22Rv1 (cell line): ENCODE measurements around the gene JKAMP.

ENCODE experiments used
- CTCF ChIP-seq: fragments of 450-650 bp; IDR thresholded peaks from 2 replicates; pipeline ENCODE4 v1.5.1; 2017; ENCODE audit warnings: mild to moderate bottlenecking
- ZFX ChIP-seq: fragments of 450-650 bp; IDR thresholded peaks from 2 replicates; pipeline ENCODE4 v1.6.1; 2017; ENCODE audit warnings: antibody characterized with exemption, borderline replicate concordance

- TF ChIP-seq CTCF (no peak), ZFX (no peak)
These were observed 44.9 kb upstream of the JKAMP start for GRCh38 chr14:59439256-59439965.
